ENCODE results near the gene ASIC4. TPM values are rescaled to one million over a fixed set of nuclear protein-coding genes. Genes with fewer than 3 reads are reported as not detected.

ASIC4 gene
- total RNA-seq, 5 donors from 2014 or later (not counting 1 experiment from before 2014, with no cell fraction given), result 0.09 to 0.35 (median 0.20) TPM; not detected in 2

DNA sequence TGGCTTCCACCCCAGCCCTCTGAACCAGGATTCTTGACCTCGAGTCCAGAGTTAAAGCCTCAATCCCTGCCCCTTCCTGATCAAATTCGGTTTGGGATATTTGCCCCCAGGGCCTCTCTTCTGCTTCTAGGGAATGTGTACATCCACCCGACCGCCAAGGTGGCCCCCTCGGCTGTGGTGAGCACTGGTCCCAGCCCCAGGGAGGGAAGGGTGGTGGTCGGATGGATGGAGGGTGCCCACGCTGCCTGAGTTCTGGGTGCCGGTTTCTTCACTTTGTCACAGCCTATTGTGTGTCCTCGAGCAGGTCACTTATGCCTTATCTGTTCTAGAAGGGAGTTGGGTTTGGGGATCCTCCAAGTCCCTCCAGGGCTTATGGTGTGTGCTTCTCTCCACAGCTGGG, 8.7 kb upstream of the ASIC4 start:
- no peak overlapping the region for H3K4me3 Mint-ChIP-seq
- Histone ChIP-seq H3K9me3 (no peaks in the 10 kb centered on the region), H3K27me3 (replicated peaks in 1 of 2; ENCODE audit: control insufficient read depth in 2 of 2, extremely low read depth in 1 of 2, insufficient read depth in 2 of 2, low read length in 1 of 2) (peaks cover 2 to 45% of the 10 kb centered on the region in 2 experiments), H3K4me3 (ENCODE audit: control insufficient read depth in 1 of 2, extremely low read depth in 1 of 2, low read length in 1 of 2) (no peak overlapping the region), H3K4me1 (ENCODE audit: control insufficient read depth in 1 of 2, extremely low read depth in 1 of 2, insufficient read depth in 2 of 2, low read length in 2 of 2) (peaks cover 3 to 18% of the 10 kb centered on the region in 2 experiments), H3K27ac (ENCODE audit: low read length) (no peak overlapping the region), H3K36me3 (ENCODE audit: control insufficient read depth in 2 of 2, extremely low read depth in 1 of 2, insufficient read depth in 1 of 2, low read length in 1 of 2) (peaks cover 15 to 32% of the 10 kb centered on the region in 2 donors)
- H3K27me3 Mint-ChIP-seq, result peaks cover 16 to 21% of the 10 kb centered on the region in 2 donors
- DNase-seq, result no peak
- 95% methylated on average over 9 of the region's 9 CpGs for WGBS (ENCODE audit: insufficient coverage)
- ChIA-PET POLR2A (no interaction called here), CTCF (no interaction called here)
- H3K36me3 Mint-ChIP-seq, result peaks cover 39% of the 10 kb centered on the region
- no peaks in the 10 kb centered on the region for H3K9me3 Mint-ChIP-seq
- H3K27ac Mint-ChIP-seq, result no peak overlapping the region
- H3K4me1 Mint-ChIP-seq, result peaks cover 12 to 17% (median 13%) of the 10 kb centered on the region in 3 donors
- no peak for ATAC-seq (replicated peaks in 1 of 4)

DNA sequence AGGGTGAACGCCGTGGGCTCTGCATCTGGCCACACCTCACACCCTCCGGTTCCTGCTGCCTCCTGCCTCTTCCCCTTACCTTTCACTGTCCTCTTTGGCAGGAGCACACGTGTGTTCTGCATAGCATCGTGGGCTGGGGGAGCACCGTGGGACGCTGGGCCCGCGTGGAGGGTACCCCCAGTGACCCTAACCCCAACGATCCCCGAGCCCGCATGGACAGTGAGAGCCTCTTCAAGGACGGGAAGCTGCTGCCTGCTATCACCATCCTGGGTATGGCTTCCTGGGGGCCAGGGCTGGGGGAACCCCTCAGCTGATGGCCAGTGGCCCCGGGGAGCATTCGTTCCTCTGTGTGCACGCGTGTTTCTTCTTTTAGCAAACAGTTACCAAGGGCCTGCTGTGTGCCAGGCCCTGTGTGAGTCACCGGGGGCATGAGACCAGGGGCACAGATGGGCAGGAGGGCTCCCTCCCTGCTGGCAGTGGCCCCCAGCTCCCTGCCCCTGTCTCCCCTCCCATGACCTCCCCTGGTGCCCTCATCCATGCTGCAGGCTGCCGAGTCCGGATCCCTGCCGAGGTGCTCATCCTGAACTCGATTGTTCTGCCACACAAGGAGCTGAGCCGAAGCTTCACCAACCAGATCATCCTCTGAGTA, 8.0 kb upstream of the ASIC4 start:
- POLR2A ChIA-PET, result interaction anchor here in 1 of 2 donors (0.5 to 0.7 kb wide), 2 partner anchors 22 to 799 kb away, joined by 3 to 9 read pairs; no protein-coding TSS in a partner anchor
- 91% methylated on average over 23 of the region's 23 CpGs for WGBS (ENCODE audit: insufficient coverage)
- CTCF ChIA-PET, result interaction anchor here in 1 of 2 donors (1.2 kb wide), 1 partner anchor 9 kb away, joined by 3 read pairs; no protein-coding TSS in a partner anchor
- Histone ChIP-seq H3K36me3 (ENCODE audit: control insufficient read depth in 2 of 2, extremely low read depth in 1 of 2, insufficient read depth in 1 of 2, low read length in 1 of 2) (peaks cover 15 to 32% of the 10 kb centered on the region in 2 donors), H3K27me3 (replicated peaks in 1 of 2; ENCODE audit: control insufficient read depth in 2 of 2, extremely low read depth in 1 of 2, insufficient read depth in 2 of 2, low read length in 1 of 2) (peaks cover 2 to 52% of the 10 kb centered on the region in 2 experiments), H3K4me1 (ENCODE audit: control insufficient read depth in 1 of 2, extremely low read depth in 1 of 2, insufficient read depth in 2 of 2, low read length in 2 of 2) (peaks cover 3 to 18% of the 10 kb centered on the region in 2 experiments), H3K9me3 (no peaks in the 10 kb centered on the region), H3K4me3 (ENCODE audit: control insufficient read depth in 1 of 2, extremely low read depth in 1 of 2, low read length in 1 of 2) (no peak overlapping the region), H3K27ac (ENCODE audit: low read length) (no peak overlapping the region)
- peaks cover 39% of the 10 kb centered on the region for H3K36me3 Mint-ChIP-seq
- peaks cover 21 to 28% of the 10 kb centered on the region in 2 donors for H3K27me3 Mint-ChIP-seq
- peaks cover 12 to 16% (median 13%) of the 10 kb centered on the region in 3 donors for H3K4me1 Mint-ChIP-seq
- ATAC-seq (replicated peaks in 1 of 4) (no peak), DNase-seq (no peak)
- H3K27ac Mint-ChIP-seq, result no peak overlapping the region
- no peaks in the 10 kb centered on the region for H3K9me3 Mint-ChIP-seq
- H3K4me3 Mint-ChIP-seq, result no peak overlapping the region

DNA sequence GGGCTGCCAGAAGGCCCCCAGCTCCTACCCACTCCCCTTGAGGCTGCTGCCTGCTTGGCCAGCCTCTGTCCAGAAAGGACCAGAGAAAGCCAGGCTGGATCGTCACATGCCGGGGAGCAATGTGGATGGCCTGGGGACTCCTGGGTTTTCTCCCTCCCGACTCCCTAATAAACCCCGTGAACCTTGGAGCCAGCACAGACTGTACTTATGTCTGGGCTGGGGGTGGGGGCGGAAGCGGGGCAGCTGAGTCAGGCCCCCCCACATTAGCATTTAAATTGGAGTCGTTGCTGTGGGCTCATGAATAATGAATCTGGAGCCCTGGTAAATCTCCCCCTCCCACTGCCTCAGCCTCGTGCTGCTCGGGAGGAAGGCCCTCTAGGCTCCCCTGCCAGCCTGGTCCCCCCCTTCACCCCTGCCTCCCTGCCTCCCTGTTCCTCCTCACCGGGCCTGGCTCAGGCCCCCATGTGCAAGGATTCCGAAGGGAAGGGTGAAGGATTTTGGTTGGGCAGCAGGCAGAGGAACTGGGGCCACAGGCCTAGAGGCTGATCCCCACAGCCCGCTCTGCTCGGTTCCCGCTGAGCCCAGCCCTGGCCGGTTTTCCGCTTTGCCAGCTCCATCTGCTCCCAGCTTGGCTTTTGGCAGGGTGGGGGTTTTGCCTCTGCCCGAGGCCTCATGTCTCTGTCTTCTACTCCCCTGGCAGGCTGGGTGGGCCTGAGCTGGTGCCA, 7.3 kb upstream of the ASIC4 start:
- Mint-ChIP-seq H3K9me3 (no peaks in the 10 kb centered on the region), H3K27ac (no peak overlapping the region), H3K27me3 (peaks cover 25 to 33% of the 10 kb centered on the region in 2 donors), H3K36me3 (peaks cover 39% of the 10 kb centered on the region), H3K4me1 (peaks cover 12 to 14% (median 12%) of the 10 kb centered on the region in 3 donors), H3K4me3 (no peak overlapping the region)
- DNase-seq (no peak), ATAC-seq (replicated peaks in 1 of 4) (no peak)
- ChIA-PET POLR2A (interaction anchor here (0.5 to 0.7 kb wide), 3 partner anchors 22 to 800 kb away, joined by 3 to 9 read pairs (median 6); no protein-coding TSS in a partner anchor), CTCF (interaction anchor here (1.1 to 1.4 kb wide), 4 partner anchors 10 to 23 kb away, joined by 3 to 7 read pairs (median 4); a partner anchor contains a TSS)
- H3K27ac ChIP-seq (ENCODE audit: low read length), result no peak overlapping the region
- H3K9me3 ChIP-seq, result no peaks in the 10 kb centered on the region
- no peak overlapping the region for H3K4me3 ChIP-seq (ENCODE audit: control insufficient read depth in 1 of 2, extremely low read depth in 1 of 2, low read length in 1 of 2)
- WGBS (ENCODE audit: insufficient coverage), result 100% methylated on average over 6 of the region's 17 CpGs
- H3K4me1 ChIP-seq (ENCODE audit: control insufficient read depth in 1 of 2, extremely low read depth in 1 of 2, insufficient read depth in 2 of 2, low read length in 2 of 2), result peaks cover 3 to 18% of the 10 kb centered on the region in 2 experiments
- peaks cover 12 to 32% of the 10 kb centered on the region in 2 donors for H3K36me3 ChIP-seq (ENCODE audit: control insufficient read depth in 2 of 2, extremely low read depth in 1 of 2, insufficient read depth in 1 of 2, low read length in 1 of 2)
- H3K27me3 ChIP-seq (replicated peaks in 1 of 2; ENCODE audit: control insufficient read depth in 2 of 2, extremely low read depth in 1 of 2, insufficient read depth in 2 of 2, low read length in 1 of 2), result peaks cover 2 to 58% of the 10 kb centered on the region in 2 experiments

DNA sequence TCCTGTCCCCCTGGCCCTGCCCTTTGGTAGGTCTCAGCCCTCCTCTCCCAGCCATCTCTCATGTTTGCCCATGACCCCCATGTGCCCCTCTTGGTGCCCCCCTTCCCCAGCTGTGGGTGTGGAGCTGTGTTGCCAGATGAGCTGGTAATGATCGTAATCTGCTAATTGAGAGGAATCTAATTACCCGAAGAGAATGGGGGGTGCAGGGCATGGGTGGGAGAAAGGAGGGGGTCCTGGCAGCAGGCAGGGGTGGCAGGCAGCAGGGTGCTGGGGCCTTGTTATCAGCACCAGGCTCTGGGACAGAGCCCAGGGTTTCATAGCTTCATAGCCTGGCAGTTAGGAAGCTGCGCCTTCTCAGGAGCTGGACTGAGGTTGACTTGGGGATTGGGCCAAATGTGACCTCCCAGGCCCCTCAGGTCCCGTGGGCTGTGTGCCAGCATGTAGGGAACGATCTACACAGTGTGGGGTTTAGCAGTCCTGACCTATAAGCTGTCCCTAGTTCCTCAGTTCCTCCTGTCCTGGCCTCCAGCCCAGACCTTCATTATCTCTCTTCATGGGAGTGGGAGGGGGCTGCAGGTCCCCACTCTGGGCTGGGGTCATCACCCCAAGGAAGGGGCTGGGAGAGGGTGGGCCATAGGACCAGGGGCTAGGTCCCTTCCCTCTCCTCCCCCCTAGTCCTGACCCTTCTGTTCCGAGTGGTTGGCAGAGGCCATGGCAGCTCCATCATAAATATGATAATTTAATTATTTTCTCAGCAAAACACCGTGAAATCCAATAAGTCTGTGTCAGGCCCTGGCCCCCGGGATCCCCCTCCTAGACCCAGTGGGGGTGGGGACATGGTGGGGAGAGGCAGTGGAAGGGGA, 6.5 kb upstream of the ASIC4 start:
- Mint-ChIP-seq H3K36me3 (peaks cover 36% of the 10 kb centered on the region), H3K4me1 (peaks cover 12 to 17% (median 14%) of the 10 kb centered on the region in 3 donors), H3K27me3 (peaks cover 31 to 40% of the 10 kb centered on the region in 2 donors), H3K27ac (no peak overlapping the region), H3K9me3 (no peaks in the 10 kb centered on the region), H3K4me3 (no peak overlapping the region)
- H3K4me1 ChIP-seq (ENCODE audit: control insufficient read depth in 1 of 2, extremely low read depth in 1 of 2, insufficient read depth in 2 of 2, low read length in 2 of 2), result peaks cover 3 to 18% of the 10 kb centered on the region in 2 experiments
- DNase-seq (no peak), ATAC-seq (replicated peaks in 1 of 4) (no peak)
- CTCF ChIA-PET, result interaction anchor here (1.1 to 1.4 kb wide), 3 partner anchors 12 to 22 kb away, joined by 3 to 7 read pairs (median 4); a partner anchor contains a TSS
- H3K9me3 ChIP-seq, result no peaks in the 10 kb centered on the region
- peaks cover 8 to 67% of the 10 kb centered on the region in 2 experiments for H3K27me3 ChIP-seq (replicated peaks in 1 of 2; ENCODE audit: control insufficient read depth in 2 of 2, extremely low read depth in 1 of 2, insufficient read depth in 2 of 2, low read length in 1 of 2)
- no peak overlapping the region for H3K4me3 ChIP-seq (ENCODE audit: control insufficient read depth in 1 of 2, extremely low read depth in 1 of 2, low read length in 1 of 2)
- H3K27ac ChIP-seq (ENCODE audit: low read length), result no peak overlapping the region
- peaks cover 8 to 32% of the 10 kb centered on the region in 2 donors for H3K36me3 ChIP-seq (ENCODE audit: control insufficient read depth in 2 of 2, extremely low read depth in 1 of 2, insufficient read depth in 1 of 2, low read length in 1 of 2)
- POLR2A ChIA-PET, result interaction anchor here in 1 of 2 donors (0.6 kb wide), 1 partner anchor 22 kb away, joined by 6 read pairs; no protein-coding TSS in a partner anchor
- WGBS (ENCODE audit: insufficient coverage), result 100% methylated on average over 2 of the region's 8 CpGs

DNA sequence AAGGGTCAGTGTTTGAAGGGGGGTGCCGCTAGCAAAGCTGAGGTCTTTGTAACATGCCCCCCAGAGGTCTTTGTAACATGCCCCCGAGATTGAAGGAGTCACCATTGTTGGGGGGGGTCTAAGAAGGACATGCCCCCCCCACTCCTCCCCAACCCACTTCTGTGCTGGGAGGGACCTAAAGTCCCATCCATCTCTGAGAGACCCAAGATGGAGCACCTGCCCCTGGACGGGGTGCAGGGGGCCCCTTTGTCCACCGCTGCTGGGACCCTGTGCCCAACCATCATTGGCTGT, 5.9 kb upstream of the ASIC4 start:
- Histone ChIP-seq H3K36me3 (ENCODE audit: control insufficient read depth in 2 of 2, extremely low read depth in 1 of 2, insufficient read depth in 1 of 2, low read length in 1 of 2) (peaks cover 6 to 29% of the 10 kb centered on the region in 2 donors), H3K9me3 (no peaks in the 10 kb centered on the region), H3K4me1 (ENCODE audit: control insufficient read depth in 1 of 2, extremely low read depth in 1 of 2, insufficient read depth in 2 of 2, low read length in 2 of 2) (peaks cover 3 to 18% of the 10 kb centered on the region in 2 experiments), H3K4me3 (ENCODE audit: control insufficient read depth in 1 of 2, extremely low read depth in 1 of 2, low read length in 1 of 2) (no peak overlapping the region), H3K27me3 (replicated peaks in 1 of 2; ENCODE audit: control insufficient read depth in 2 of 2, extremely low read depth in 1 of 2, insufficient read depth in 2 of 2, low read length in 1 of 2) (peaks cover 8 to 72% of the 10 kb centered on the region in 2 experiments), H3K27ac (ENCODE audit: low read length) (no peak overlapping the region)
- DNase-seq, result no peak
- Mint-ChIP-seq H3K27me3 (peaks cover 36 to 45% of the 10 kb centered on the region in 2 donors), H3K27ac (no peak overlapping the region), H3K4me3 (no peak overlapping the region), H3K4me1 (peaks cover 16 to 22% (median 18%) of the 10 kb centered on the region in 3 donors), H3K36me3 (peaks cover 33% of the 10 kb centered on the region), H3K9me3 (no peaks in the 10 kb centered on the region)
- no CpG with 5 or more reads among the region's 4 CpGs for WGBS (ENCODE audit: insufficient coverage)
- ChIA-PET POLR2A (no interaction called here), CTCF (interaction anchor here (1.0 to 1.4 kb wide), 4 partner anchors 10 to 21 kb away, joined by 3 to 7 read pairs (median 4); partner anchors contain the start of gene GMPPA (in 1 of the 2))
- no peak for ATAC-seq (replicated peaks in 1 of 4)
